Type B pancreatic cell (in vitro differentiated cells): Measurements from ENCODE around the gene KCNG2. TPM values are rescaled to one million over a fixed set of nuclear protein-coding genes. Genes with fewer than 3 reads are reported as not detected.
A peak's percentile ranks its signal among the peaks of the same experiment; 100 is the strongest.

Experiments
- DNase-seq: peaks from one replicate; pipeline ENCODE4 v3.0.0; 2021; ENCODE audit warnings: mixed read lengths; ENCODE audit not compliant: unreplicated experiment; ENCODE audit errors: extremely low spot score
- H3K27ac Mint-ChIP-seq: 2 replicates; pipeline ENCODE4 v1.8.0; 2021; ENCODE audit warnings: mild to moderate bottlenecking, mixed read lengths
- H3K27me3 Mint-ChIP-seq: 2 replicates; pipeline ENCODE4 v1.8.0; 2021; ENCODE audit warnings: mixed read lengths
- H3K36me3 Mint-ChIP-seq: 2 replicates; pipeline ENCODE4 v1.8.0; 2021; ENCODE audit warnings: mixed read lengths
- H3K4me1 Mint-ChIP-seq: one replicate; pipeline ENCODE4 v1.8.0; 2021; ENCODE audit warnings: mixed read lengths; ENCODE audit not compliant: unreplicated experiment
- H3K4me3 Mint-ChIP-seq: 2 replicates; pipeline ENCODE4 v1.8.0; 2021; ENCODE audit warnings: mild to moderate bottlenecking, mixed read lengths
- H3K9me3 Mint-ChIP-seq: 2 replicates; pipeline ENCODE4 v1.8.0; 2021; ENCODE audit warnings: mixed read lengths
- CTCF ChIP-seq: fragments of 200-600 bp; sonication (generic); conservative IDR thresholded peaks from 2 replicates; pipeline ENCODE4 v1.5.0; 2021; ENCODE audit warnings: antibody characterized with exemption, mild to moderate bottlenecking
- total RNA-seq: library from RNA; stranded (reverse); gene quantifications from 2 replicates; pipeline ENCODE4 v1.2.1, GENCODE V29; 2021; ENCODE audit warnings: low replicate concordance

The KCNG2 gene
- total RNA-seq, 1 donor from 2014 or later, result 0.29 TPM

- Mint-ChIP-seq H3K9me3 (no peaks in the 10 kb centered on the region), H3K27me3 (peaks cover 23% of the 10 kb centered on the region), H3K36me3 (no peaks in the 10 kb centered on the region), H3K4me3 (no peak overlapping the region), H3K4me1 (no peaks in the 10 kb centered on the region), H3K27ac (no peak overlapping the region)
- DNase-seq, result peak; percentile 62
- no peak for TF ChIP-seq CTCF
Observed at GRCh38 chr18:79809482-79810192, 11.9 kb downstream of the KCNG2 start.

GRCh38 chr18:79812052-79812451 is 14.3 kb downstream of the KCNG2 start:
- H3K4me3 Mint-ChIP-seq, result no peak overlapping the region
- peaks cover 35% of the 10 kb centered on the region for H3K27me3 Mint-ChIP-seq
- H3K27ac Mint-ChIP-seq, result no peak overlapping the region
- H3K4me1 Mint-ChIP-seq, result no peaks in the 10 kb centered on the region
- no peaks in the 10 kb centered on the region for H3K9me3 Mint-ChIP-seq
- no peak for DNase-seq
- no peaks in the 10 kb centered on the region for H3K36me3 Mint-ChIP-seq
- TF ChIP-seq CTCF, result no peak

GRCh38 chr18:79814373-79814772 is 16.6 kb downstream of the KCNG2 start:
- no peak overlapping the region for H3K27ac Mint-ChIP-seq
- peaks cover 35% of the 10 kb centered on the region for H3K27me3 Mint-ChIP-seq

GRCh38 chr18:79815657-79816056 is 17.9 kb downstream of the KCNG2 start:
- peaks cover 40% of the 10 kb centered on the region for H3K27me3 Mint-ChIP-seq
- no peaks in the 10 kb centered on the region for H3K4me1 Mint-ChIP-seq
- H3K27ac Mint-ChIP-seq, result no peak overlapping the region
- no peaks in the 10 kb centered on the region for H3K9me3 Mint-ChIP-seq
- no peak for DNase-seq
- H3K4me3 Mint-ChIP-seq, result no peak overlapping the region
- peak; percentile 46 for TF ChIP-seq CTCF
- H3K36me3 Mint-ChIP-seq, result no peaks in the 10 kb centered on the region

More at GRCh38 chr18:79814373-79814772, 16.6 kb downstream of the KCNG2 start:
- no peak for DNase-seq
- TF ChIP-seq CTCF, result no peak
- Mint-ChIP-seq H3K4me1 (no peaks in the 10 kb centered on the region), H3K9me3 (no peaks in the 10 kb centered on the region), H3K36me3 (no peaks in the 10 kb centered on the region), H3K4me3 (no peak overlapping the region)

- H3K4me3 Mint-ChIP-seq, result no peak overlapping the region
- no peaks in the 10 kb centered on the region for H3K9me3 Mint-ChIP-seq
- no peak for DNase-seq
- no peak for TF ChIP-seq CTCF
- H3K27ac Mint-ChIP-seq, result no peak overlapping the region
- peaks cover 40% of the 10 kb centered on the region for H3K27me3 Mint-ChIP-seq
- no peaks in the 10 kb centered on the region for H3K4me1 Mint-ChIP-seq
- no peaks in the 10 kb centered on the region for H3K36me3 Mint-ChIP-seq
Observed at GRCh38 chr18:79816092-79816491, 18.4 kb downstream of the KCNG2 start.
